Thyroid gland (tissue), 4 donors: Measurements from ENCODE around the gene EXOC4. TPM values are rescaled to one million over a fixed set of nuclear protein-coding genes. Genes with fewer than 3 reads are reported as not detected.
"Not testable (repeated sequence)": the region's sequence is repeated elsewhere in the genome, so short reads cannot be mapped to it uniquely, and the experiment has no call there.

Experiments used
- DNase-seq, 2 donors: peaks; one replicate each; pipeline ENCODE4 v3.0.0-alpha.2; 2019
- H3K27ac ChIP-seq, 3 donors: fragments of 200-600 bp; sonication (generic); 1 replicate in 2 of 3; 2 replicates in 1 of 3; pipeline ENCODE4 v1.5.1; 2016 to 2019; ENCODE audit warnings: mild to moderate bottlenecking in 1 of 3, moderate library complexity in 1 of 3
- H3K27me3 ChIP-seq: fragments of 200-600 bp; sonication (generic); one replicate; pipeline ENCODE4 v1.5.1; 2019
- H3K36me3 ChIP-seq, 2 donors: fragments of 200-600 bp; sonication (generic); one replicate each; pipeline ENCODE4 v1.5.1; 2016 to 2019
- H3K4me1 ChIP-seq, 2 donors: fragments of 200-600 bp; sonication (generic); one replicate each; pipeline ENCODE4 v1.5.1; 2017 to 2019
- H3K4me3 ChIP-seq, 3 donors: fragments of 200-600 bp; sonication (generic); replicated peaks in 1 of 3; 1 replicate in 2 of 3; 2 replicates in 1 of 3; pipeline ENCODE4 v1.5.1; 2016; ENCODE audit warnings: mild to moderate bottlenecking in 1 of 3
- H3K9me3 ChIP-seq: fragments of 200-600 bp; sonication (generic); one replicate; pipeline ENCODE4 v1.5.1; 2017
- POLR2A ChIP-seq, 2 donors: fragments of 450-650 bp; IDR thresholded peaks; one replicate each; pipeline ENCODE4 v1.6.1; 2017; ENCODE audit warnings: antibody characterized with exemption in 2 of 2, mild to moderate bottlenecking in 2 of 2, moderate library complexity in 1 of 2
- WGBS, 2 donors: methylation state at CpG; one replicate each; pipeline ENCODE4 v1.1.5; 2017; 5-methylcytosine and 5-hydroxymethylcytosine counted together
- intact Hi-C: fragments of 100-400 bp; cut with DNase I; formaldehyde crosslinking; loops from one replicate; pipeline ENCODE4 v1.15.1; 2023
- total RNA-seq, 4 donors: library from RNA; depleted of rRNA; stranded (reverse); fragments of >200 nt; gene quantifications; one replicate each; pipeline ENCODE4 v1.2.3, GENCODE V29; 2016
- TF ChIP-seq, protein P1 (sequence below), 6 experiments: fragments of 200-600 bp in 3 of 6; fragments of 450-650 bp in 3 of 6; sonication (generic) in 3 of 6; IDR thresholded peaks; one replicate each; pipeline ENCODE4 v1.5.1; 2016 to 2019; ENCODE audit warnings: antibody characterized with exemption in 6 of 6, mild to moderate bottlenecking in 2 of 6, inconsistent platforms in 1 of 6, moderate library complexity in 1 of 6

EXOC4 gene
- total RNA-seq, 4 donors from 2014 or later = 74.0 to 116 (median 107) TPM

DNA sequence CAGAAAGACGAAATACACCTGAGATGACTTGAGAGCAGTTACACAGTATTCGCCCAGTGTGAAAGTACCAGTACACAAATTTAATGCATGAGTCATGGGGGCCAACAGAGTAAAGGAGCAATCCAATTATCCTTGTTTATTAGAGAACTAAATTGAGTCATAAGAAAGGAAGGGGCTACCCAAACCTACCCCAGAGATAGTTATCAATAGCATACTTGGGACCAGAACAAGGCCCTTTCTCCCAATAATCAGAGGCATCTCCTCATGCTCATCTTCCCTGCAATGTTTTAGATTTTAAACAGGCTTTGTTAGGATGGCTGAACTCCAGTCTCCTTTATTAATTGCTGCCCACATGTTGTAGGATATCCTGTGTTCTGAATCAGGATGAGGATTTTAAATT, 634.6 kb downstream of the EXOC4 start:
- TF ChIP-seq, protein P1, sequence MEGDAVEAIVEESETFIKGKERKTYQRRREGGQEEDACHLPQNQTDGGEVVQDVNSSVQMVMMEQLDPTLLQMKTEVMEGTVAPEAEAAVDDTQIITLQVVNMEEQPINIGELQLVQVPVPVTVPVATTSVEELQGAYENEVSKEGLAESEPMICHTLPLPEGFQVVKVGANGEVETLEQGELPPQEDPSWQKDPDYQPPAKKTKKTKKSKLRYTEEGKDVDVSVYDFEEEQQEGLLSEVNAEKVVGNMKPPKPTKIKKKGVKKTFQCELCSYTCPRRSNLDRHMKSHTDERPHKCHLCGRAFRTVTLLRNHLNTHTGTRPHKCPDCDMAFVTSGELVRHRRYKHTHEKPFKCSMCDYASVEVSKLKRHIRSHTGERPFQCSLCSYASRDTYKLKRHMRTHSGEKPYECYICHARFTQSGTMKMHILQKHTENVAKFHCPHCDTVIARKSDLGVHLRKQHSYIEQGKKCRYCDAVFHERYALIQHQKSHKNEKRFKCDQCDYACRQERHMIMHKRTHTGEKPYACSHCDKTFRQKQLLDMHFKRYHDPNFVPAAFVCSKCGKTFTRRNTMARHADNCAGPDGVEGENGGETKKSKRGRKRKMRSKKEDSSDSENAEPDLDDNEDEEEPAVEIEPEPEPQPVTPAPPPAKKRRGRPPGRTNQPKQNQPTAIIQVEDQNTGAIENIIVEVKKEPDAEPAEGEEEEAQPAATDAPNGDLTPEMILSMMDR (IDR thresholded peaks at IDR 0.05) = no peak
- TF ChIP-seq POLR2A (IDR thresholded peaks at IDR 0.05) = no peak
- no peaks in the 10 kb centered on the region for H3K36me3 ChIP-seq
- H3K27ac ChIP-seq = no peak overlapping the region
- intact Hi-C loops = no loop called here
- no peak overlapping the region for H3K4me3 ChIP-seq
- WGBS, 2 donors = 92 to 95% methylated on average over 2 of the region's 2 CpGs
- H3K4me1 ChIP-seq = no peaks in the 10 kb centered on the region
- no peak for DNase-seq
- no peaks in the 10 kb centered on the region for H3K9me3 ChIP-seq
- H3K27me3 ChIP-seq = no peaks in the 10 kb centered on the region

DNA sequence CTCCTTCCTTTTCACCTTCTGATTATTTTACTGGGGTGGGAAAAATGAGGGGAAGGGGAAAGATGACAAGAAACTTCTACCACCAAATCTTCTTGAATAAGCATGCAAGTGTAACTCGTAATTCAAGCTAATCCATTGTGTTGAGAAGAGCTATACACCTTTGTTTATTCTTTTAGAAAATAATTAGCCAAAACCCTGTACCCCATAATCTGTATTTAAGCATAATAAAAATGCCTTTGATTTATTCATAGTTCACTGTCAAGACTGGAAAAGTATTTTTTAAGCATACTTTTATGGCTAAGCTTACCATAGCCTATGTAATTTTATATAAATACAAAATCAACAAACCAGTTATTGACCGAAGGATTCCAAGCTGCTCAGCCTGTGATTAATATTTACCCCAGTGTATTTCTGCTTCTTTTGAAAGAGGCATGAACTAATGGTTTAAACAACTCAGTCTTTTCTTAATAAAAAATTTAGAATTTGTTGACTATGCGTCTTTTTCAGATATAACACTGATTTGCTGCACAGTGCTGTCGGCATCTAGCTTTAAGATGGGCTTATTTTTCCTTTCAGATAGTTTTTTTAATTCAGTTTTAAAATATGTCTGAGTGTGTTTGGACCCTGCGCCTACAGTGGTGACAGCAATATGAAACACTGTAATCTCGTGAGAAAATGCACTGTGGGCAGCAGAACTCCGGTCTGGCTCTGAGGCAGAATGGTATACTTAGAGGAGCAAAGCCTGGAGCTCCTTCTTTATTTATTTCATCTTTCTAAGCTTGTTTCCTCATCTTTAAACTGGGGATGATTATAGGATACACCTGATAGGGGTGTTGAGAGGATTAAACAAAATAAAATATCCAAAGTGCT, 635.4 kb downstream of the EXOC4 start:
- no peaks in the 10 kb centered on the region for H3K9me3 ChIP-seq
- no peaks in the 10 kb centered on the region for H3K4me1 ChIP-seq
- WGBS, 2 donors = 84 to 93% methylated on average over 7 of the region's 7 CpGs
- intact Hi-C loops = no loop called here
- H3K36me3 ChIP-seq = no peaks in the 10 kb centered on the region
- no peak overlapping the region for H3K4me3 ChIP-seq
- TF ChIP-seq POLR2A (IDR thresholded peaks at IDR 0.05) = no peak
- TF ChIP-seq, protein P1 (IDR thresholded peaks at IDR 0.05) = no peak
- no peaks in the 10 kb centered on the region for H3K27me3 ChIP-seq
- no peak overlapping the region for H3K27ac ChIP-seq
- no peak for DNase-seq

DNA sequence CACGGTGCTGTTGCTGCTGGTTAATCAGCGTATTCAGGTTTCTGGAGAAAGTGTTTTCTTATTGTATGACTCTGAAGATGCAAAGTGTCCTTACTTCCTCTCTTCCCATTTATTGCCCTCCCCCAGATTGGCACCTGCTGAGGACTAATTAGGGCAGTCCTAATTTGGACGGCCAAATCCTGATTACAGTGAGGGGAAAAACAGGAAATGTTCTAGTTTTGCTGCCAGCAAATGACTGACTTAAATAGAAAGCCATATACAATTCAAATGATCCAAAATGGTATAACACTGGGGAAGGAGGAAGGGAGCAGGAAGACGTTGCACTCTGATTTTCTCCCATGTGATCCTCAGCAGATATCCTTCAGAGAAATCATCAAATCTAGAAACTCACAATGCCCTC, 651.9 kb downstream of the EXOC4 start:
- WGBS, 2 donors = 61 to 67% methylated on average over 4 of the region's 4 CpGs
- H3K27me3 ChIP-seq = no peaks in the 10 kb centered on the region
- TF ChIP-seq, protein P1 (IDR thresholded peaks at IDR 0.05) = no peak
- no peak for TF ChIP-seq POLR2A (IDR thresholded peaks at IDR 0.05)
- no peaks in the 10 kb centered on the region for H3K36me3 ChIP-seq
- no peaks in the 10 kb centered on the region for H3K4me1 ChIP-seq
- H3K9me3 ChIP-seq = no peaks in the 10 kb centered on the region
- H3K4me3 ChIP-seq = no peak overlapping the region
- H3K27ac ChIP-seq = no peak overlapping the region
- DNase-seq = no peak
- intact Hi-C loops = no loop called here

DNA sequence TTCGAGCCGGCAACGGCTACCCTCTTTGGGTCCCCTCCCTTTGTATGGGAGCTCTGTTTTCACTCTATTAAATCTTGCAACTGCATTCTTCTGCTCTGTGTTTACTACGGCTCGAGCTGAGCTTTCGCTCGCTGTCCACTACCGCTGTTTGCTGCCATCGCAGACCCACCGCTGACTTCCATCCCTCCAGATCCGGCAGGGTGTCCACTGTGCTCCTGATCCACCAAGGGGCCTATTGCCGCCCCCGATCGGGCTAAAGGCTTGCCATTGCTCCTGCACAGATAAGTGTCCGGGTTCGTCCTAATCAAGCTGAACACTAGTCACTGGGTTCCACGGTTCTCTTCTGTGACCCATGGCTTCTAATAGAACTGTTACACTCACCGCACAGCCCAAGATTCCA, 653.7 kb downstream of the EXOC4 start:
- DNase-seq, H3K27me3 ChIP-seq, H3K27ac ChIP-seq, H3K36me3 ChIP-seq, H3K9me3 ChIP-seq, H3K4me3 ChIP-seq, intact Hi-C loops, H3K4me1 ChIP-seq: not testable (repeated sequence)
- 95 to 96% methylated on average over 18 of the region's 18 CpGs for WGBS, 2 donors

DNA sequence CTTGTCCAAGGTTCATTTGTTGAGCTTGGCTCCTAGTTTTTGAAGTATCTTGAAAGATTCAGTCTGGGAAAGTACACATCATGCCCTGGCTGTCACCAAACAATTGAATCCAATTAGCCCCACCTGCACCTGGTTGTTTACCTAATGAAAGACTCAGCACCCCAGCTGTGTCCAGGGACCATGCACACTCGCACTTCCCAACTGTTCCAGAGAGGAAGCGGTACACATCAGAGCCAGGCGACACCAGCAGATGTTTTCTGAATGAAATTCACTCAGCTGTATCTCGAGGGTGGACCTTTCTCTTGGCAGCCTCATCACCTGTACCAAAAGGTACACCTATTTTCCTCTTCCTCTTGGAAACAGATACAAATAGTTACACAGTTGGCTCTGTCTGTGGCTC, 657.9 kb downstream of the EXOC4 start:
- no peaks in the 10 kb centered on the region for H3K4me1 ChIP-seq
- no peak overlapping the region for H3K4me3 ChIP-seq
- WGBS, 2 donors = 79 to 85% methylated on average over 4 of the region's 4 CpGs
- H3K27ac ChIP-seq = no peak overlapping the region
- H3K36me3 ChIP-seq = no peaks in the 10 kb centered on the region
- H3K9me3 ChIP-seq = no peaks in the 10 kb centered on the region
- TF ChIP-seq, protein P1 (IDR thresholded peaks at IDR 0.05) = no peak
- TF ChIP-seq POLR2A (IDR thresholded peaks at IDR 0.05) = no peak
- H3K27me3 ChIP-seq = no peaks in the 10 kb centered on the region
- no peak for DNase-seq
- intact Hi-C loops = no loop called here
